BJ (cell line): Measurements from ENCODE around the gene ANKLE2. TPM values are rescaled to one million over a fixed set of nuclear protein-coding genes. Genes with fewer than 3 reads are reported as not detected.

Experiments used
- CTCF ChIA-PET: fragments of 350-600 bp; formaldehyde crosslinking; extraction: SDS; loops from one replicate; lab custom pipeline; 2021; ENCODE audit warnings: antibody characterized with exemption, inconsistent platforms; lab: Yijun Ruan, JAX
- POLR2A ChIA-PET: fragments of 300-600 bp; sonication (Branson Sonifier 250); formaldehyde crosslinking; extraction: SDS; loops from one replicate; lab custom pipeline; 2021; ENCODE audit warnings: antibody characterized with exemption; lab: Charles Lee
- DNase-seq: peaks from one replicate; pipeline ENCODE4 v3.0.0-alpha.2; 2011; ENCODE audit warnings: low read depth
- H3K27me3 ChIP-seq: 2 replicates; pipeline ENCODE4 v1.6.0; 2011; ENCODE audit warnings: low read length; ENCODE audit not compliant: control insufficient read depth, insufficient read depth
- H3K36me3 ChIP-seq: 2 replicates; pipeline ENCODE4 v1.5.1; 2011; ENCODE audit warnings: low read length; ENCODE audit not compliant: control insufficient read depth, insufficient read depth
- H3K4me3 ChIP-seq: 2 replicates; pipeline ENCODE4 v1.5.1; 2011; ENCODE audit warnings: low read depth, mild to moderate bottlenecking, control low read depth, low read length
- polyA plus RNA-seq: library from polyadenylated mRNA; depleted of rRNA; stranded (reverse); fragments of >200 nt; gene quantifications from 2 replicates; pipeline ENCODE4 v1.2.3, GENCODE V29; 2011
- TF ChIP-seq, protein P1 (sequence below): IDR thresholded peaks from 2 replicates; pipeline ENCODE4 v1.5.1; 2011; ENCODE audit warnings: low read depth, mild to moderate bottlenecking, control low read depth, inconsistent platforms, low read length, moderate library complexity; ENCODE audit not compliant: insufficient read depth

Gene ANKLE2
- polyA plus RNA-seq, 1 experiment = 119 TPM

DNA sequence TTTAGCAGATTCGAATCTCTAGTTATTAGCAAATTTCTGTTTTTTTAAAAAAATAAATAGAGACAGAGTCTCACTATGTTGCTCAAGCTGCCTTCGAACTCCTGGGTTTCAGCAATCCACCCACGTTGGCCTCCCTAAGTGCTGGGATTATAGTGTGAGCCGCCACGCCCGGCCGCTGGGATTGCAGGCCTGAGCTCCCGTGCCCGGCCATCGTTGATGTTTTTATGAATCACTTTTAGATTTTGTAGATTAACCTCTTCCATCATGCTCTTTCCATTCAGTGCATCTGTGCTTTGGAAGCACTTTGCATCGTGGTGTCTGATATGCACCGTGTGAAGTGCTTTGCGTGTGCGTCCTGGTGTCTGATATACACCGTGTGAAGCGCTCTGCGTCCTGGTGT lies 30.1 kb downstream of the ANKLE2 start:
- POLR2A ChIA-PET = no interaction called here

DNA sequence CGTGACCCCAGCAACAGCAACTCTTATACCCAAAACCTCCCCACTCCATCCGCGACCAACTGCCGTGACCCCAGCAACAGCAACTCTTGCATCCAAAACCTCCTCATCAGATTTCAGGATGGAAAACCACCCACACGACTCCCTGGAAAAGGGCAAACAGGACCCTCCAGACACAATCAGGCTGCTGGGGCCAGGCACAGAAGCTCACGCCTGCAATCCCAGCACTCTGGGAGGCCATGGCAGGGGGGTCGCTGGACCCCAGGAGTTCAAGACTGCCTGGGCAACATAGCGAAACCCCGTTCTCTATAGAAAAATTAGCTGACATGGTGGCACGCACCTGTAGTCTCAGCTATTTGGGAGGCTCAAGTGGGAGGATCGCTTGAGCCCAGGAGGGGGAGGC lies 31.3 kb downstream of the ANKLE2 start:
- no peak overlapping the region for H3K4me3 ChIP-seq
- H3K36me3 ChIP-seq = peaks cover 49% of the 10 kb centered on the region
- CTCF ChIA-PET = interaction anchor here (1.3 kb wide), 1 partner anchor 19 kb away, joined by 3 read pairs; the partner anchor contains the start of gene PGAM5
- POLR2A ChIA-PET = no interaction called here
- TF ChIP-seq, protein P1, sequence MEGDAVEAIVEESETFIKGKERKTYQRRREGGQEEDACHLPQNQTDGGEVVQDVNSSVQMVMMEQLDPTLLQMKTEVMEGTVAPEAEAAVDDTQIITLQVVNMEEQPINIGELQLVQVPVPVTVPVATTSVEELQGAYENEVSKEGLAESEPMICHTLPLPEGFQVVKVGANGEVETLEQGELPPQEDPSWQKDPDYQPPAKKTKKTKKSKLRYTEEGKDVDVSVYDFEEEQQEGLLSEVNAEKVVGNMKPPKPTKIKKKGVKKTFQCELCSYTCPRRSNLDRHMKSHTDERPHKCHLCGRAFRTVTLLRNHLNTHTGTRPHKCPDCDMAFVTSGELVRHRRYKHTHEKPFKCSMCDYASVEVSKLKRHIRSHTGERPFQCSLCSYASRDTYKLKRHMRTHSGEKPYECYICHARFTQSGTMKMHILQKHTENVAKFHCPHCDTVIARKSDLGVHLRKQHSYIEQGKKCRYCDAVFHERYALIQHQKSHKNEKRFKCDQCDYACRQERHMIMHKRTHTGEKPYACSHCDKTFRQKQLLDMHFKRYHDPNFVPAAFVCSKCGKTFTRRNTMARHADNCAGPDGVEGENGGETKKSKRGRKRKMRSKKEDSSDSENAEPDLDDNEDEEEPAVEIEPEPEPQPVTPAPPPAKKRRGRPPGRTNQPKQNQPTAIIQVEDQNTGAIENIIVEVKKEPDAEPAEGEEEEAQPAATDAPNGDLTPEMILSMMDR = no peak
- H3K27me3 ChIP-seq = no peaks in the 10 kb centered on the region
- DNase-seq = no peak

More for the DNA sequence above, 30.1 kb downstream of the ANKLE2 start:
- CTCF ChIA-PET = interaction anchor here (1.8 kb wide), 1 partner anchor 9 kb away, joined by 4 read pairs; no protein-coding TSS in a partner anchor
- H3K4me3 ChIP-seq = no peak overlapping the region
- peaks cover 52% of the 10 kb centered on the region for H3K36me3 ChIP-seq
- no peaks in the 10 kb centered on the region for H3K27me3 ChIP-seq
- no peak for DNase-seq
- TF ChIP-seq, protein P1 = no peak

DNA sequence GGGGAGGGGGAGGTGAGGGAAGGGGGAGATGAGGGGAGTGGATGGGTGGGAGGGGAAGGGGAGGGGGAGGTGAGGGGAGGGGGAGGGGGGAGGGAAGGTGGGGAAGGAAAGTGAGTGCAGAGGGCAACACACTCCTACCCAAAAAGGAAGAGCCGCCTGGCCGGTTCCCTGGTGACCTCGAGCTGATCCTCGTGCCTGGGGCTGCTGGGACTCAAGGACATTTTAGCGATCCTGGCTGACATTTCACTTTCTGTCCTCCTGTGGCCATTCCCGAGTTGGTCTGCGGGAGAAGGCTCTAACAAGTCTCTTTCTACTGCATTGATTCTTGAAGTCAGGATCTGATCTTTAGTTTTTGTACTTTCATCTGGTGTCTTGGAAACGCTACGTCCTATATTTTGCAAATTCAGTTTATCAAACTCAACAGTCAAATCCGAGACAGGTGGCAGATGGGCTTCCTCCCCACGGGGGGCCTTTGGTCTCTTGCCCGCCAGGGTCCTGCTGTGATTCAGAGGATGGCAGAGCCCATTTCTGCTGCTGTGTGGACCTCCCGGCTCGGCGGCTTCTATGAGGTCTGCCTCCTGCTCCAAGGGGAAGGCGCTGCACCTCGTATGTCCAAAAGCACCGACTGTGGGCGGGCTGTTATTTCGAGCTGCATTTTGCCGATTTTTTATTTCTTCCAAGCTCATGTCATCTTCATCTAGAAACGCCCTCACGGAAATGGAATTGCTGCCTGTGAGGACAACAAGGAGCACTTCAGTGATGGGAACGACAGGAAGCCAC lies 31.9 kb downstream of the ANKLE2 start:
- Histone ChIP-seq H3K4me3 (no peak overlapping the region), H3K27me3 (no peaks in the 10 kb centered on the region), H3K36me3 (peaks cover 48% of the 10 kb centered on the region)
- ChIA-PET POLR2A (no interaction called here), CTCF (interaction anchor here (1.3 kb wide), 1 partner anchor 19 kb away, joined by 3 read pairs; the partner anchor contains the start of gene PGAM5)
- TF ChIP-seq, protein P1 = no peak
- DNase-seq = no peak

DNA sequence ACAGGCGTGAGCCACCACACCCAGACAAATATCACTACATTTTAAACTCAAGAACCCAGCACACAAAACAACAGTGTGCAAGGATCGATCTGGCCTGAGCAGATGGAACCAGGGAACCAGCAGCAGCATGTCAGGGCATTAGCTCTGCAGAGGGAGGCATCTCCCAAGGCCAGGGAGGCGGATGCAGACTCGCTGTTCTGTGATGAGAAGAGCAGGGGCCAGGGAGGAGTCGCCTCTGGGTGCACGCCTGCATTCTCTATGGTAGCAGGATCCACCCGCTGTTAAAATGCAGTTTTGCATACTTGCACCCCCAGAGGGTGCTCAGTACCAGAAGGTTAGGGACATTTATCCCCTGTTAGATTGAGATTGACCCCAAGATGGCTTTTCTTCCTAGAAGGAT lies 33.1 kb downstream of the ANKLE2 start:
- TF ChIP-seq, protein P1 = no peak
- Histone ChIP-seq H3K36me3 (peaks cover 42% of the 10 kb centered on the region), H3K4me3 (no peak overlapping the region)

DNA sequence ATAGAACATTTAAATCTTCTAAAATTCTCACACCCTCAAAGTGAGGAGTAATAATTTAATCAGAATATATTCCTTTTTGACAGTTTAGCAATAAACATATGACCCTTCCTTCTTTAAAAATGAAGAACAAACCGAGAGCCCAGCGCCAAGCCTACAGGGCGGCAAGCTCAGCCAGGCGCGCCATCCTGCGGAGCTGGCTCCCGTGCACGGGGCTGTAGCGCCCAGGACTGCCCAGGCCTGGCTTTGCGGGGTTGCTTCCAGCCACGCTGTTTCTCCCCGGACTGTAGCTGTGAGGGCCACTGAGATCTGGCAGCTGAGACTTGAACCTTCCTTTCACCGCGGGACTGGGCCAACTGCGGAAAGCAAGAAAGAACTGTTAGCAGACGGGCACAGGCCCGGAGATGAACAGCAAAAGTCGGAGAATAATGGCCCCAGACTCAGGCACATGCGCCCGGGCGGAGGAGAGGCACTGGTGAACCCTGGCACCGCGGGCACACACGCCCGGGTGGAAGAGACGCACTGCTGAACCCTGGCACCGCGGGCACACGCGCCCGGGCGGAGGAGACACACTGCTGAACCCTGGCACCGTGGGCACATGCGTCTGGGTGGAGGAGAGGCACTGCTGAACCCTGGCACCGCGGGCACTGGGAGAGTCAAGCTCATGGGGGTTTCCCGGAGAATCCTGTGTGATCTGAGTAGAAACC lies 34.4 kb downstream of the ANKLE2 start:
- no peak overlapping the region for H3K4me3 ChIP-seq
- peaks cover 41% of the 10 kb centered on the region for H3K36me3 ChIP-seq
- POLR2A ChIA-PET = no interaction called here
- TF ChIP-seq, protein P1 = no peak
- H3K27me3 ChIP-seq = no peaks in the 10 kb centered on the region
- CTCF ChIA-PET = no interaction called here
- no peak for DNase-seq

More for the DNA sequence above, 33.1 kb downstream of the ANKLE2 start:
- POLR2A ChIA-PET = no interaction called here
- CTCF ChIA-PET = no interaction called here
- no peaks in the 10 kb centered on the region for H3K27me3 ChIP-seq
- no peak for DNase-seq
